CD4-positive, alpha-beta T cell (primary cell): ENCODE data around the gene CARM1. TPM values are rescaled to one million over a fixed set of nuclear protein-coding genes. Genes with fewer than 3 reads are reported as not detected.

Experiments
- ATAC-seq: fragments of 200-7000 bp; cut with Tn5 transposase; one replicate; pipeline ENCODE4 v1.10.0; 2022; ENCODE audit warnings: mild to moderate bottlenecking; ENCODE audit not compliant: poor library complexity
- CTCF ChIA-PET: fragments of 350-600 bp; sonication (Branson Sonifier 250); formaldehyde crosslinking; loops from one replicate; lab custom pipeline; 2021; ENCODE audit warnings: antibody characterized with exemption, inconsistent platforms; lab: Charles Lee
- POLR2A ChIA-PET: fragments of 350-600 bp; sonication (Branson Sonifier 250); formaldehyde crosslinking; loops from one replicate; lab custom pipeline; 2021; ENCODE audit warnings: antibody characterized with exemption, inconsistent platforms; lab: Charles Lee
- DNase-seq, 14 experiments: peaks; one replicate each; pipeline ENCODE4 v3.0.0-alpha.2; 2013 to 2020; ENCODE audit warnings: mixed read lengths in 2 of 14
- H3K27ac ChIP-seq, 2 donors: one replicate each; pipeline versions ENCODE4 v1.5.1 to v1.7.0; 2013; ENCODE audit warnings: low read length in 2 of 2, low read depth in 1 of 2, mild to moderate bottlenecking in 1 of 2
- H3K27me3 ChIP-seq, 2 experiments: 1 replicate in 1 of 2; 2 replicates in 1 of 2; pipeline versions ENCODE4 v1.6.1 to v1.7.0; 2013; ENCODE audit warnings: low read length in 2 of 2, control low read depth in 1 of 2, mild to moderate bottlenecking in 1 of 2, moderate library complexity in 1 of 2; ENCODE audit not compliant: insufficient read depth in 2 of 2, control insufficient read depth in 1 of 2
- H3K36me3 ChIP-seq: one replicate; pipeline ENCODE4 v1.6.1; 2013; ENCODE audit warnings: low read length, control low read depth; ENCODE audit not compliant: insufficient read depth
- H3K4me1 ChIP-seq: one replicate; pipeline ENCODE4 v1.6.1; 2013; ENCODE audit warnings: low read length, control low read depth; ENCODE audit not compliant: insufficient read depth
- H3K4me3 ChIP-seq: one replicate; pipeline ENCODE4 v1.5.1; 2013; ENCODE audit warnings: mild to moderate bottlenecking, low read length, moderate library complexity
- H3K9me3 ChIP-seq, 2 experiments: 1 replicate in 1 of 2; 2 replicates in 1 of 2; pipeline versions ENCODE4 v1.6.1 to v1.7.0; 2013; ENCODE audit warnings: low read length in 2 of 2, mild to moderate bottlenecking in 2 of 2, control low read depth in 1 of 2, moderate library complexity in 1 of 2; ENCODE audit not compliant: control insufficient read depth in 1 of 2, insufficient read depth in 1 of 2
- H3K27ac Mint-ChIP-seq: one replicate; pipeline ENCODE4 v1.8.0; 2020; ENCODE audit warnings: mixed read lengths
- H3K27me3 Mint-ChIP-seq: one replicate; pipeline ENCODE4 v1.8.0; 2021; ENCODE audit warnings: mixed read lengths
- H3K36me3 Mint-ChIP-seq: one replicate; pipeline ENCODE4 v1.8.0; 2021; ENCODE audit warnings: low read depth, mixed read lengths
- H3K4me1 Mint-ChIP-seq: one replicate; pipeline ENCODE4 v1.8.0; 2021; ENCODE audit warnings: low read depth, mixed read lengths
- H3K4me3 Mint-ChIP-seq: one replicate; pipeline ENCODE4 v1.8.0; 2020; ENCODE audit warnings: mild to moderate bottlenecking, mixed read lengths
- H3K9me3 Mint-ChIP-seq: one replicate; pipeline ENCODE4 v1.8.0; 2020; ENCODE audit warnings: mixed read lengths
- CTCF ChIP-seq: fragments of 200-600 bp; IDR thresholded peaks from one replicate; pipeline ENCODE4 v1.8.0; 2022; ENCODE audit warnings: antibody characterized with exemption, mild to moderate bottlenecking
- intact Hi-C, 2 experiments: fragments of 100-400 bp; cut with DNase I in 1 of 2; cut with micrococcal nuclease in 1 of 2; formaldehyde crosslinking; loops; one replicate each; pipeline versions ENCODE4 v1.15.1 to v1.9.0; 2023 to 2025; cut with DNase I, micrococcal nuclease
- total RNA-seq, 174 experiments: library from RNA in 2 of 174; stranded (reverse) in 2 of 174; gene quantifications; one replicate each; pipeline ENCODE4 v1.2.3 and lab custom pipeline; 2021 to 2026

CARM1 gene
- total RNA-seq, 2 experiments from 2014 or later: 17.5 to 18.0 TPM

- TF ChIP-seq CTCF: no peak
- H3K36me3 ChIP-seq: peaks cover 50% of the 10 kb centered on the region
- ChIA-PET POLR2A (no interaction called here), CTCF (no interaction called here)
- ATAC-seq: no peak
- no peaks in the 10 kb centered on the region for H3K4me1 ChIP-seq
- H3K4me3 ChIP-seq: no peak overlapping the region
- Mint-ChIP-seq H3K9me3 (no peaks in the 10 kb centered on the region), H3K4me1 (no peaks in the 10 kb centered on the region), H3K27me3 (no peaks in the 10 kb centered on the region), H3K27ac (no peak overlapping the region), H3K36me3 (peaks cover 30% of the 10 kb centered on the region), H3K4me3 (no peak overlapping the region)
- no peak overlapping the region for H3K27ac ChIP-seq
- intact Hi-C loops: no loop called here
- no peaks in the 10 kb centered on the region for H3K27me3 ChIP-seq
- no peaks in the 10 kb centered on the region for H3K9me3 ChIP-seq
- no peak for DNase-seq
Observed at GRCh38 chr19:10916602-10917001, 45.2 kb downstream of the CARM1 start.

- no peak for TF ChIP-seq CTCF
- DNase-seq (no peak), ATAC-seq (no peak)
- intact Hi-C loops: no loop called here
- H3K27me3 ChIP-seq: no peaks in the 10 kb centered on the region
- H3K9me3 ChIP-seq: no peaks in the 10 kb centered on the region
- H3K4me3 Mint-ChIP-seq: no peak overlapping the region
- H3K27ac ChIP-seq: no peak overlapping the region
- H3K4me1 Mint-ChIP-seq: no peaks in the 10 kb centered on the region
- no peak overlapping the region for H3K4me3 ChIP-seq
- H3K36me3 ChIP-seq: peaks cover 46% of the 10 kb centered on the region
- no peak overlapping the region for H3K27ac Mint-ChIP-seq
- peaks cover 27% of the 10 kb centered on the region for H3K36me3 Mint-ChIP-seq
- no peaks in the 10 kb centered on the region for H3K27me3 Mint-ChIP-seq
- H3K4me1 ChIP-seq: no peaks in the 10 kb centered on the region
- ChIA-PET POLR2A (no interaction called here), CTCF (no interaction called here)
- H3K9me3 Mint-ChIP-seq: no peaks in the 10 kb centered on the region
Observed at GRCh38 chr19:10918359-10918758, 47.0 kb downstream of the CARM1 start.

- Mint-ChIP-seq H3K27me3 (no peaks in the 10 kb centered on the region), H3K4me3 (no peak overlapping the region), H3K4me1 (no peaks in the 10 kb centered on the region), H3K36me3 (peaks cover 33% of the 10 kb centered on the region), H3K27ac (no peak overlapping the region), H3K9me3 (no peaks in the 10 kb centered on the region)
- Histone ChIP-seq H3K4me1 (no peaks in the 10 kb centered on the region), H3K9me3 (no peaks in the 10 kb centered on the region), H3K27me3 (no peaks in the 10 kb centered on the region), H3K36me3 (peaks cover 52% of the 10 kb centered on the region), H3K4me3 (no peak overlapping the region), H3K27ac (no peak overlapping the region)
- no peak for ATAC-seq
- intact Hi-C loops: loop anchor here (10.0 kb wide), 2 partner anchors 45 to 455 kb away; partner anchors contain the start of genes CARM1 (in 1 of the 2) and SWSAP1 (in 1 of the 2)
- ChIA-PET POLR2A (no interaction called here), CTCF (interaction anchor here (0.7 kb wide), 1 partner anchor 17 kb away, joined by 5 read pairs; no protein-coding TSS in a partner anchor)
- DNase-seq: no peak
- no peak for TF ChIP-seq CTCF
Observed at GRCh38 chr19:10919352-10920287, 48.3 kb downstream of the CARM1 start.
